PC-9 (cell line): Measurements from ENCODE around the gene OSGEP. TPM values are rescaled to one million over a fixed set of nuclear protein-coding genes. Genes with fewer than 3 reads are reported as not detected.

Experiments used
- BruUV-seq: library from RNA; stranded (reverse); fragments of 400-500 nt; replicated peaks from 2 replicates; lab custom pipeline; 2021; lab: Mats Ljungman, UMichigan
- CTCF ChIA-PET: fragments of 300-600 bp; sonication (Branson Sonifier 250); formaldehyde crosslinking; loops from one replicate; lab custom pipeline; 2022; ENCODE audit warnings: antibody characterized with exemption; lab: Charles Lee
- POLR2A ChIA-PET: fragments of 300-600 bp; sonication (Branson Sonifier 250); formaldehyde crosslinking; loops from one replicate; lab custom pipeline; 2022; ENCODE audit warnings: antibody characterized with exemption; ENCODE audit not compliant: unreplicated experiment; lab: Charles Lee
- DNase-seq, 2 experiments: peaks; one replicate each; pipeline versions ENCODE4 v3.0.0 to v3.0.0-alpha.2; 2015 to 2022; ENCODE audit warnings: mixed read lengths in 1 of 2
- H2AFZ ChIP-seq: fragments of 200-600 bp; sonication (generic); 2 replicates; pipeline ENCODE4 v1.8.1; 2017; ENCODE audit warnings: antibody characterized with exemption
- H3F3A ChIP-seq: fragments of 200-600 bp; sonication (generic); 2 replicates; pipeline ENCODE4 v1.8.1; 2017; ENCODE audit warnings: antibody characterized with exemption, mild to moderate bottlenecking, low read depth; ENCODE audit not compliant: insufficient read depth
- H3K27ac ChIP-seq: fragments of 200-600 bp; sonication (generic); 2 replicates; pipeline ENCODE4 v1.6.1; 2016; ENCODE audit warnings: mixed run types
- H3K27me3 ChIP-seq: fragments of 200-600 bp; sonication (generic); 2 replicates; pipeline ENCODE4 v1.6.1; 2016; ENCODE audit warnings: low read depth, mixed run types; ENCODE audit not compliant: insufficient read depth
- H3K36me3 ChIP-seq: fragments of 200-600 bp; sonication (generic); 2 replicates; pipeline ENCODE4 v1.6.1; 2016; ENCODE audit warnings: low read depth, mixed run types
- H3K4me1 ChIP-seq: fragments of 200-600 bp; sonication (generic); replicated peaks from 2 replicates; pipeline ENCODE4 v1.6.1; 2016; ENCODE audit warnings: mixed run types; ENCODE audit not compliant: insufficient read depth
- H3K4me2 ChIP-seq: fragments of 200-600 bp; sonication (generic); 2 replicates; pipeline ENCODE4 v1.6.1; 2017; ENCODE audit warnings: mixed run types
- H3K4me3 ChIP-seq: fragments of 200-600 bp; sonication (generic); 2 replicates; pipeline ENCODE4 v1.6.1; 2016; ENCODE audit warnings: mixed run types
- H3K79me2 ChIP-seq: fragments of 200-600 bp; sonication (generic); 2 replicates; pipeline ENCODE4 v1.6.1; 2017; ENCODE audit warnings: low read depth, mixed run types
- H3K9me2 ChIP-seq: fragments of 200-600 bp; sonication (generic); 2 replicates; pipeline ENCODE4 v1.8.1; 2017; ENCODE audit warnings: mild to moderate bottlenecking; ENCODE audit not compliant: insufficient read depth
- H3K9me3 ChIP-seq: fragments of 200-600 bp; sonication (generic); 2 replicates; pipeline ENCODE4 v1.8.1; 2016; ENCODE audit warnings: low read depth; ENCODE audit not compliant: insufficient read depth
- H4K20me1 ChIP-seq: fragments of 200-600 bp; sonication (generic); 2 replicates; pipeline ENCODE4 v1.8.1; 2017; ENCODE audit not compliant: insufficient read depth
- EZH2 ChIP-seq: fragments of 200-600 bp; sonication (generic); IDR thresholded peaks from 2 replicates; pipeline ENCODE4 v1.8.0; 2017; ENCODE audit warnings: antibody characterized with exemption, low read depth
- intact Hi-C: fragments of 100-400 bp; cut with micrococcal nuclease; formaldehyde crosslinking; loops from one replicate; pipeline ENCODE4 v1.10.0; 2022; ENCODE audit not compliant: unreplicated experiment
- total RNA-seq: library from RNA; stranded (reverse); gene quantifications from 2 replicates; pipeline ENCODE4 v1.2.3, GENCODE V29; 2021
- TF ChIP-seq, protein P1 (sequence below): fragments of 200-600 bp; sonication (generic); conservative IDR thresholded peaks from 2 replicates; pipeline ENCODE4 v1.6.1; 2017; ENCODE audit warnings: mixed run types, antibody characterized with exemption, mild to moderate bottlenecking, moderate library complexity

OSGEP gene
- total RNA-seq, 1 experiment from 2014 or later = 20.6 TPM

DNA sequence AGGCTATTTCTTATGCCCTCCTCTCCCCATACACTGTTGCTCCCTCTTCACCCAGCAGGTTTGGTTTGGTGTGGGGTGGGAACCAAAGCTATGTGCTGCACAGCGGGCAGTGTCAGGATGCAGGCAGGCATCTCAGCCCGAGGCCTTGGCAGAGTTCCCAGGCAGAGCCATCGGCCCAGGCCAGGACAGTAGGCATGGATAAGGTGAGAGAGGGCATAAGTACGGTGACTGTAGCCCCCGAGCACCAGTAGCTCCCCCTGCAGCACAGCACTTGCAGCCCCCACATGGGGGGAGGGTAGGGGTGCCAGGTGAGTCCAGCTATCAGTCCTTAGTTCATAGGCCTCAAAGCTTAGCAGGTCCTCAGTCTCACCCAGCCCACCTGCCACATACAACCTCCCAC, 25.8 kb downstream of the OSGEP start:
- Histone ChIP-seq H3K9me3 (no peaks in the 10 kb centered on the region), H3K4me3 (no peak overlapping the region), H3K27ac (no peak overlapping the region), H3K4me2 (no peak overlapping the region), H2AFZ (no peak overlapping the region), H3K36me3 (no peaks in the 10 kb centered on the region), H3K79me2 (no peaks in the 10 kb centered on the region), H4K20me1 (no peaks in the 10 kb centered on the region), H3K27me3 (no peaks in the 10 kb centered on the region), H3K4me1 (0 out of 2 replicates have a peak, but pooled peaks cover 3% of the 10 kb centered on the region), H3F3A (no peaks in the 10 kb centered on the region), H3K9me2 (no peaks in the 10 kb centered on the region)
- no TSS peak for BruUV-seq
- DNase-seq = no peak
- intact Hi-C loops = no loop called here
- TF ChIP-seq, protein P1, sequence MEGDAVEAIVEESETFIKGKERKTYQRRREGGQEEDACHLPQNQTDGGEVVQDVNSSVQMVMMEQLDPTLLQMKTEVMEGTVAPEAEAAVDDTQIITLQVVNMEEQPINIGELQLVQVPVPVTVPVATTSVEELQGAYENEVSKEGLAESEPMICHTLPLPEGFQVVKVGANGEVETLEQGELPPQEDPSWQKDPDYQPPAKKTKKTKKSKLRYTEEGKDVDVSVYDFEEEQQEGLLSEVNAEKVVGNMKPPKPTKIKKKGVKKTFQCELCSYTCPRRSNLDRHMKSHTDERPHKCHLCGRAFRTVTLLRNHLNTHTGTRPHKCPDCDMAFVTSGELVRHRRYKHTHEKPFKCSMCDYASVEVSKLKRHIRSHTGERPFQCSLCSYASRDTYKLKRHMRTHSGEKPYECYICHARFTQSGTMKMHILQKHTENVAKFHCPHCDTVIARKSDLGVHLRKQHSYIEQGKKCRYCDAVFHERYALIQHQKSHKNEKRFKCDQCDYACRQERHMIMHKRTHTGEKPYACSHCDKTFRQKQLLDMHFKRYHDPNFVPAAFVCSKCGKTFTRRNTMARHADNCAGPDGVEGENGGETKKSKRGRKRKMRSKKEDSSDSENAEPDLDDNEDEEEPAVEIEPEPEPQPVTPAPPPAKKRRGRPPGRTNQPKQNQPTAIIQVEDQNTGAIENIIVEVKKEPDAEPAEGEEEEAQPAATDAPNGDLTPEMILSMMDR = no peak
- TF ChIP-seq EZH2 = no peak
- POLR2A ChIA-PET = no interaction called here
- CTCF ChIA-PET = no interaction called here

- no peak for DNase-seq
- no peaks in the 10 kb centered on the region for H3K9me3 ChIP-seq
- no TSS peak for BruUV-seq
- H2AFZ ChIP-seq = no peak overlapping the region
- no peaks in the 10 kb centered on the region for H4K20me1 ChIP-seq
- H3F3A ChIP-seq = no peaks in the 10 kb centered on the region
- H3K27me3 ChIP-seq = no peaks in the 10 kb centered on the region
- H3K4me2 ChIP-seq = no peak overlapping the region
- intact Hi-C loops = no loop called here
- no peak overlapping the region for H3K27ac ChIP-seq
- CTCF ChIA-PET = no interaction called here
- H3K4me1 ChIP-seq = 0 out of 2 replicates have a peak, but pooled peaks cover 3% of the 10 kb centered on the region
- no peaks in the 10 kb centered on the region for H3K79me2 ChIP-seq
- TF ChIP-seq, protein P1 = no peak
- no peak for TF ChIP-seq EZH2
- no peak overlapping the region for H3K4me3 ChIP-seq
- POLR2A ChIA-PET = no interaction called here
- H3K36me3 ChIP-seq = no peaks in the 10 kb centered on the region
- H3K9me2 ChIP-seq = no peaks in the 10 kb centered on the region
Observed at GRCh38 chr14:20428010-20428365, 26.6 kb downstream of the OSGEP start.

- ChIA-PET CTCF (no interaction called here), POLR2A (interaction anchor here (0.6 kb wide), 1 partner anchor 587 kb away, joined by 17 read pairs; no protein-coding TSS in a partner anchor)
- no peak overlapping the region for H3K4me3 ChIP-seq
- 0 out of 2 replicates have a peak overlapping the region, but pooled peaks have one; percentile 8 for H3K4me2 ChIP-seq
- H3K27me3 ChIP-seq = no peaks in the 10 kb centered on the region
- no peak overlapping the region for H3K27ac ChIP-seq
- intact Hi-C loops = no loop called here
- H3K9me3 ChIP-seq = no peaks in the 10 kb centered on the region
- no peaks in the 10 kb centered on the region for H4K20me1 ChIP-seq
- H3K36me3 ChIP-seq = no peaks in the 10 kb centered on the region
- H3K9me2 ChIP-seq = no peaks in the 10 kb centered on the region
- TF ChIP-seq, protein P1 = no peak
- no peak for TF ChIP-seq EZH2
- no peaks in the 10 kb centered on the region for H3K79me2 ChIP-seq
- BruUV-seq = no TSS peak
- H2AFZ ChIP-seq = no peak overlapping the region
- H3K4me1 ChIP-seq = 0 out of 2 replicates have a peak, but pooled peaks cover 3% of the 10 kb centered on the region
- no peaks in the 10 kb centered on the region for H3F3A ChIP-seq
- DNase-seq = no peak
Observed at GRCh38 chr14:20427231-20428009, 27.2 kb downstream of the OSGEP start.
